22Rv1 (cell line): Measurements from ENCODE around the gene SLC2A13.

ENCODE experiments used
- ZFX ChIP-seq: fragments of 450-650 bp; IDR thresholded peaks from 2 replicates; pipeline ENCODE4 v1.6.1; 2017; ENCODE audit warnings: antibody characterized with exemption, borderline replicate concordance
- TF ChIP-seq, protein P1 (sequence below): fragments of 450-650 bp; IDR thresholded peaks from 2 replicates; pipeline ENCODE4 v1.5.1; 2017; ENCODE audit warnings: mild to moderate bottlenecking

DNA sequence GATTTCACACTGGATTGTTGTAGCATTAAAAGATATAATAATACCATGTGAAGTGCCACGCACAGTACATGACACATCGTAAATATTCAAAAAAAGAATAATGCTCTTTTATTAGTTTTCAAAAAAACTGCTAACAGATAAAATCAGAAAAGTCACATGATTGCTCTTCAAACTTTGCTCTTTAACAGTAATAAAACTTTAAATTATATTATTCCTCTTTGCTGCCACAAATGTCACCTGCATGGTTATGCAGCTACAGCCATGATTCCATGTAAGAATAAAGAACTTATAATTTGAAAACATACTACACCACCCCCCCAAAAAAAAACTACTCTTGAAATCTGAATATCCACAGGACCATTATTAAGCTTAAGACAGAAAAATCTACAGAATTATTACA, 90.0 kb downstream of the SLC2A13 start:
- TF ChIP-seq, protein P1, sequence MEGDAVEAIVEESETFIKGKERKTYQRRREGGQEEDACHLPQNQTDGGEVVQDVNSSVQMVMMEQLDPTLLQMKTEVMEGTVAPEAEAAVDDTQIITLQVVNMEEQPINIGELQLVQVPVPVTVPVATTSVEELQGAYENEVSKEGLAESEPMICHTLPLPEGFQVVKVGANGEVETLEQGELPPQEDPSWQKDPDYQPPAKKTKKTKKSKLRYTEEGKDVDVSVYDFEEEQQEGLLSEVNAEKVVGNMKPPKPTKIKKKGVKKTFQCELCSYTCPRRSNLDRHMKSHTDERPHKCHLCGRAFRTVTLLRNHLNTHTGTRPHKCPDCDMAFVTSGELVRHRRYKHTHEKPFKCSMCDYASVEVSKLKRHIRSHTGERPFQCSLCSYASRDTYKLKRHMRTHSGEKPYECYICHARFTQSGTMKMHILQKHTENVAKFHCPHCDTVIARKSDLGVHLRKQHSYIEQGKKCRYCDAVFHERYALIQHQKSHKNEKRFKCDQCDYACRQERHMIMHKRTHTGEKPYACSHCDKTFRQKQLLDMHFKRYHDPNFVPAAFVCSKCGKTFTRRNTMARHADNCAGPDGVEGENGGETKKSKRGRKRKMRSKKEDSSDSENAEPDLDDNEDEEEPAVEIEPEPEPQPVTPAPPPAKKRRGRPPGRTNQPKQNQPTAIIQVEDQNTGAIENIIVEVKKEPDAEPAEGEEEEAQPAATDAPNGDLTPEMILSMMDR: no peak
- no peak for TF ChIP-seq ZFX
